HG03469 (cell line): ENCODE measurements around the gene CEBPG.
A peak's percentile ranks its signal among the peaks of the same experiment; 100 is the strongest.

ENCODE experiments used
- ATAC-seq: cut with Tn5 transposase; IDR thresholded peaks from one replicate; pipeline ENCODE4 v1.9.1; 2021; ENCODE audit warnings: mild to moderate bottlenecking, moderate library complexity, moderate number of reproducible peaks; ENCODE audit not compliant: unreplicated experiment

The CEBPG gene

GRCh38 chr19:33373453-33374235 lies at the start of gene CEBPG:
TSS of gene CEBPG (plus strand) at chr19:33373709. CDS start at chr19:33379240, 5,531 bp downstream.
- peak; percentile 66 for ATAC-seq

DNA sequence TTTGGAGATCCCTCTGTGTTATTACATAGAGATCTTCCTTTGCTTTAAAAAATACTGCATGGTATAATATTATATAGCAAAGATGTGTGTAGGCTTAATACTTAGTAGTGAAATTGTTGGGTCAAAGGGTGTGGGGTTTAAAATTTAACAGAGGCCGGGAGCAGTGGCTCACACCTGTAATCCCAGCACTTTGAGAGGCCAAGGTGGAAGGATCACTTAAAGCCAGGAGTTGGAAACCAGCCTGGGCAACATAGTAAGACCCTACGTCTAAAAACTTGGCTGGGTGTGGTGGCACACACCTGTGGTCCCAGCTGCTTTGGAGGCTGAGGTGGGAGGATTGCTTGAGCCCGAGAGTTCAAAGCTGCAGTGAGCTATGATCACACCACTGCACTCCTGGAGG lies 48.9 kb upstream of the CEBPG start:
- no peak for ATAC-seq

DNA sequence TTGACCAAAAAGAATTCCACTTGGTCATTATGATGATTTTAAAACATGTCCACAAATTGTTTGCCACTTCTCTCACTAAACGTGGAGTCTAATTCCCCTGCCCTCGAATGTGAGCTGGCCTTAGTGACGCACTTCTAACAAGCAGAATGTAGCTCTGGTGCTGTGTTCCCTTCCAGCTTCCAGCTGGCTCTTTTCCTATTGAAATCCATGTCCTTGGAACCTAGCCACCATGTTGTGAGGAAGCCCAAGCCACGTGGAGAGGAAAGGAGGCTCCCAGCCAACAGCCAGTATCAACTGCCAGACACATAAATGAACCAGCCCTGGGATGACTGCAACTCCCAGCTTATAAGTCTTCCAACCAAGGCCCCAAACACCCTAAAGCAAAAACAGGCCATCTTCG lies 47.6 kb upstream of the CEBPG start:
- ATAC-seq = no peak

- ATAC-seq = no peak
Observed at GRCh38 chr19:33329060-33329459, 44.4 kb upstream of the CEBPG start.

DNA sequence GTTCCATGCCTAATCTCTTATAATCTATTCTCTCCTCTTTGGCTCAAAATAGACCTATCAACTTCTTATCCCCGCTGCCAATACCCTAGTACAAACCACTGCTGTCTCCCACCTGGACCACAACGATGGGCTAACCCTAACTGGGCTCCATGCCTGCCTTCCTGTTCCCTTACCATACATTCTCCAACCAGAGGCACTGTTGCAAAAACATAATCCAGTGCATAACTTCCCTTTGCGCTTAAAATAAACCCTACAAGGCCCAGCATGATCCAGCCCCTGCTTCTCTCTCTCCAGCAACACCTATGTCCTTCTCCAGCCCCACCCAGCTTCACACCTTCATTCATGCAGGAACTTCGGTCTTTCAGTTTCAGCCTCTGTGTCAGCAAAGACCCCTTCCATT lies 43.8 kb upstream of the CEBPG start:
- ATAC-seq = no peak

GRCh38 chr19:33332248-33332647 lies 41.3 kb upstream of the CEBPG start:
- no peak for ATAC-seq

DNA sequence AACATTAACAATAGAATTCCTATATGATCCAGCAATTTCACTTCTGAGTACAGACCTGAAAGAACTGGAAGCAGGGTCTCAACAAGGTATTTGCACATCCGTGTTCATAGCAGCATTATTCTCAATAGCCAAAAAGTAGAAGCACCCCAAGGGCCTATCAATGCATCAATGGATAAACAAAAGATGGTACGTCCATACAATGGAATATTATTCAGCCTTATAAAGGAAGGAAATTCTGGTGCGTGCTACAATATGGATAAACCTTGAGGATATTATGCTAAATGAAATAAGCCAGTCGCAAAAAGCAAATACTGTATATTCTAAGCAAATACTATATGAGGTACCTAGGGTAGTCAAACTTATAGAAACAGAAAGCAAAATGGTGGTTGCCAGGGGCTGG lies 40.4 kb upstream of the CEBPG start:
- ATAC-seq = no peak

- no peak for ATAC-seq
Observed at GRCh38 chr19:33333642-33334041, 39.9 kb upstream of the CEBPG start.

GRCh38 chr19:33334271-33334670 lies 39.2 kb upstream of the CEBPG start:
- ATAC-seq = no peak

DNA sequence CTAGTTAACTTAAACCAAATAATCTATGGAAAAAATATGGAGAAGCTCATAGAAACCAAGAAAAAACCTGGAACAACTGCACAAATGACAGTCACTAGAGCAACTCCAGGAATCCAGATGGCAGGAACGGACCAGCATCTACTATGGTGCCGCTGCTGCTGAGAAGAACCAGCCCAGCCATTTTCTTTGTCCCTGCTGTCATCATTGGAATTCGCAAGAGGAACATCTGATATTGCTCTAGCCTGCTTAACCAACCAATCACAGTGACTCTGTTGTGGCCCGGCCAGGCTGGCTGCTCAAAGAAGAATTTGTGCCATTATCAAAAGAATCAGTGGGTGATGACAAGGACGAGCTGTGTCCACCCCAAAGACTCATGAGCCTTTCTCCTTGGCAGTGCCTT lies 38.1 kb upstream of the CEBPG start:
- ATAC-seq = no peak

DNA sequence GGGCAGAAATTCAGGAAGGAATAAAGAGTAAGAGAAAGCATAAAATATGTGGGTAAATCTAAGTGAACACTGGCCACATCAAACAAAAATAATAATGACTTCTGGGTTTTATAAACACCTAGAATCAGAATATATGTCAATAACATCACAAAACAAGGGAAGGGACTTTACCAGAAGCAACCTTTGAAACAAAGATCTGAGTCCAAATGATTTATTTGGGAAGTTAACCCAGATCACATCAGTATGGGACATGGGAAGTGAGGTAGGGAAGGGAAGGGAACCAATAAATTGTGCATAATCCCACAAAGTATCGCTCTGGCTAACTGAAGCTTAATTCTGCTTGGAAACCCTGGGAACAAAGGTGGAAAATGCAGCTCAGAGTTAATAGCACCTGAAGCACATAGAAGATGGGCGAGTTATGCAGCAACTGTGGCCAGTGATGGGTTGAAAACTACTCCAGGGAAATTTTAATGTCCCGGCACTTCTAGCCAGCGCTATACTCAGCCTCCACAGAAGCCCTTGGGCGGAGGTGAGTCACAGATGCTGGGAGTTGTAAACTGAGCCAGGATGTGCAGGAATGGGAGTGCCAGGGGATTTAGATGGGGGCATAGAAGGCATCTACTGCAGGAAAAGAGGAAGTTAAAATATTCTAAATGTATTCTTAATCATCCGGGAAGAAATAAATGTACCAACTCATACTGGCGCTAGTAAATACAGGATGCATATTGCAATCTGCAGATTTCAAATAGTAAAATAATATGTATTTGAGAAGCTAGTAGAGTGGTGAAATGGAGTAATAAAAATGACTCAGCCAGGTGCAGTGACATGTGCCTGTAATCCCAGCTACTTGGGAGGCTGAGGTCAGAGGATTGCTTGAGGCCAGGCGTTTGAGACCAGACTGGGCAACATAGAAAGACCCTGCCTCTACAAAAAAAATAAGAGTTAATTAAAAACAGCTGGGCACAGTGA lies 34.2 kb upstream of the CEBPG start:
- ATAC-seq = no peak

- ATAC-seq = no peak
Observed at GRCh38 chr19:33340991-33341390, 32.5 kb upstream of the CEBPG start.

- no peak for ATAC-seq
Observed at GRCh38 chr19:33343301-33343700, 30.2 kb upstream of the CEBPG start.

- no peak for ATAC-seq
Observed at GRCh38 chr19:33343859-33344572, 29.5 kb upstream of the CEBPG start.

GRCh38 chr19:33344573-33344925 lies 29.0 kb upstream of the CEBPG start:
- no peak for ATAC-seq

GRCh38 chr19:33345163-33345562 lies 28.3 kb upstream of the CEBPG start:
- no peak for ATAC-seq

DNA sequence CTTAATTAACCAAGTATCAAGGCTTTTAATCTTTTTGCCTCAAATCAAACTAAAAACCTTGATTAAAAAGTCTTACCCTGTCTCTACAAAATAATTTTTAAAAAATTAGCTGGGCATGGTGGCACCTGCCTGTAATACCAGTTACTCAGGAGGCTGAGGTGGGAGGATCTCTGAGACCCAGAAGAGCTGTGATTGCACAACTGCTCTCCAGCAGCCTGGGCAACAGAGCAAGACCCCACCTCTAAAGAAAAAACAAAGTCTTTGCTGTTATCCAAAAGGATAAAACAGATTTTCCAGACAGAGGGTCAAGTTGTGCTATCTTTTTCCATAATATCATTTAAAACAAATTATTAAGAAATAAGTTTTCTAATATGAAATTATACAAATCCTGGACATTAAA lies 26.8 kb upstream of the CEBPG start:
- ATAC-seq = no peak

GRCh38 chr19:33347300-33347699 lies 26.2 kb upstream of the CEBPG start:
- no peak for ATAC-seq

- ATAC-seq = no peak
Observed at GRCh38 chr19:33348301-33349010, 25.1 kb upstream of the CEBPG start.
